ENCODE measurements around the gene SEMA4D.

Gene SEMA4D

DNA sequence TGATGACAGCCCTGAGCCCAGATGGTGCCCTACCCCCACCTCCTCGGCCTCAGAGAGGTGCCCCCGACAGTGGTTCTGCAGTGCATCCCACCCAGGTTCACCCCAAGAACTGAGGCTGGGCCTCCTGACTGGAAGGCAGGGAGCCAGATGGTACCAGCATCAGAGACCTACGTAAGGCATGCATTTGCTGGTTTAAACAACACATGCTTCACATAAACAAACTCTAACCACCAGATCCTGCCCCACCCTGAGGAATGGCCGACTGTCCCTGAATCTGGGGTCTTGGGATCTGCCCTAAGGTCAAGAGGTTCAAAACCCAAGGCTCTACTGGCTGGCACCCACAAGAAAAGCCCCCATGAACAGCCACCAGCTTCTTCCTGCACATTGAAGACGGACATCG is 106.3 kb downstream of the SEMA4D start:
- no peak for DNase-seq
- H3K4me1 ChIP-seq, result peaks cover 0 to 3% (median 0%) of the 10 kb centered on the region in 4 donors
- H3K36me3 ChIP-seq, result peaks cover 0 to 88% (median 4%) of the 10 kb centered on the region in 3 donors
- H3K27me3 ChIP-seq, result no peaks in the 10 kb centered on the region
- H3K4me3 ChIP-seq, result no peak overlapping the region
- no peak for TF ChIP-seq CTCF (IDR thresholded peaks at IDR 0.05)
- H3K9me3 ChIP-seq, result no peaks in the 10 kb centered on the region
- intact Hi-C loops (cut with DNase I; ENCODE audit: low total_unique reads), result no loop called here
- H3K27ac ChIP-seq, result no peak overlapping the region

- Histone ChIP-seq H3K36me3 (peaks cover 0 to 88% (median 0%) of the 10 kb centered on the region in 3 donors), H3K9me3 (no peaks in the 10 kb centered on the region), H3K27me3 (no peaks in the 10 kb centered on the region), H3K4me1 (peaks cover 0 to 3% (median 0%) of the 10 kb centered on the region in 4 donors), H3K27ac (no peak overlapping the region), H3K4me3 (no peak overlapping the region)
- intact Hi-C loops (cut with DNase I; ENCODE audit: low total_unique reads), result no loop called here
- TF ChIP-seq CTCF (IDR thresholded peaks at IDR 0.05), result no peak
- no peak for DNase-seq
Observed at GRCh38 chr9:89390578-89391116, 107.3 kb downstream of the SEMA4D start.

- Histone ChIP-seq H3K27ac (no peak overlapping the region), H3K9me3 (no peaks in the 10 kb centered on the region), H3K36me3 (peaks cover 0 to 93% (median 0%) of the 10 kb centered on the region in 3 donors), H3K4me1 (peaks cover 0 to 3% (median 0%) of the 10 kb centered on the region in 4 donors), H3K27me3 (no peaks in the 10 kb centered on the region), H3K4me3 (no peak overlapping the region)
- no peak for DNase-seq
- intact Hi-C loops (cut with DNase I; ENCODE audit: low total_unique reads), result no loop called here
- TF ChIP-seq CTCF (IDR thresholded peaks at IDR 0.05), result no peak
Observed at GRCh38 chr9:89390068-89390555, 107.8 kb downstream of the SEMA4D start.

DNA sequence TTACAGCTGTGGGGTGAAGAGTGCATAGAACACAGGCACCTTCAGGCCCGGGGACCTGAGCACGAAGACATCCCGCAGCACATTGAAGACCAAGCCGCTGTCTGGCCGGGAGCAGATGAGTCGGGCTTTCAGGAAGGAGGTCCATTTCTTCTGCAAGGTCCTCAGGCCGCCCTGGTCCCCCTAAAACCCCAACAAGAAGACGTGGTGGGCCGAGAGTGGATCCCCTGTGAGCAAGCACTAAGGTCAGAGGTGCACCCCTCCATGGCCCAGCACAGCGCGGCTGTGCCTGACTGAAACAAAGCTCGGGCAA is 109.1 kb downstream of the SEMA4D start:
- Histone ChIP-seq H3K9me3 (no peaks in the 10 kb centered on the region), H3K4me3 (no peak overlapping the region), H3K27ac (no peak overlapping the region), H3K36me3 (peaks cover 0 to 93% (median 0%) of the 10 kb centered on the region in 3 donors), H3K27me3 (no peaks in the 10 kb centered on the region), H3K4me1 (peaks cover 0 to 3% (median 0%) of the 10 kb centered on the region in 4 donors)
- intact Hi-C loops (cut with DNase I; ENCODE audit: low total_unique reads), result no loop called here
- no peak for DNase-seq
- TF ChIP-seq CTCF (IDR thresholded peaks at IDR 0.05), result no peak

- TF ChIP-seq CTCF (IDR thresholded peaks at IDR 0.05), result no peak
Observed at GRCh38 chr9:89388084-89388867, 109.6 kb downstream of the SEMA4D start.

More at GRCh38 chr9:89388084-89388867, 109.6 kb downstream of the SEMA4D start:
- peaks cover 0 to 3% (median 0%) of the 10 kb centered on the region in 4 donors for H3K4me1 ChIP-seq
- intact Hi-C loops (cut with DNase I; ENCODE audit: low total_unique reads), result no loop called here
- H3K36me3 ChIP-seq, result peaks cover 0 to 94% (median 0%) of the 10 kb centered on the region in 3 donors
- H3K27me3 ChIP-seq, result no peaks in the 10 kb centered on the region
- DNase-seq, result peak; percentile 70 to 76
- H3K4me3 ChIP-seq, result no peak overlapping the region
- no peak overlapping the region for H3K27ac ChIP-seq
- no peaks in the 10 kb centered on the region for H3K9me3 ChIP-seq

Data from tibial artery (tissue), 4 donors.